Fibroblast of pulmonary artery (primary cell): ENCODE data around the gene DUSP2.

Source experiments
- DNase-seq: peaks from one replicate; pipeline ENCODE4 v3.0.0-alpha.2; 2010; ENCODE audit warnings: low read depth
- H3K4me3 ChIP-seq: replicated peaks from 2 replicates; pipeline ENCODE4 v1.5.1; 2011; ENCODE audit warnings: low read depth, mild to moderate bottlenecking, control low read depth, low read length, moderate library complexity
- TF ChIP-seq, protein P1 (sequence below): IDR thresholded peaks from 2 replicates; pipeline ENCODE4 v1.5.1; 2011; ENCODE audit warnings: mild to moderate bottlenecking, control low read depth, low read length, inconsistent platforms; ENCODE audit errors: missing control alignments

The DUSP2 gene

DNA sequence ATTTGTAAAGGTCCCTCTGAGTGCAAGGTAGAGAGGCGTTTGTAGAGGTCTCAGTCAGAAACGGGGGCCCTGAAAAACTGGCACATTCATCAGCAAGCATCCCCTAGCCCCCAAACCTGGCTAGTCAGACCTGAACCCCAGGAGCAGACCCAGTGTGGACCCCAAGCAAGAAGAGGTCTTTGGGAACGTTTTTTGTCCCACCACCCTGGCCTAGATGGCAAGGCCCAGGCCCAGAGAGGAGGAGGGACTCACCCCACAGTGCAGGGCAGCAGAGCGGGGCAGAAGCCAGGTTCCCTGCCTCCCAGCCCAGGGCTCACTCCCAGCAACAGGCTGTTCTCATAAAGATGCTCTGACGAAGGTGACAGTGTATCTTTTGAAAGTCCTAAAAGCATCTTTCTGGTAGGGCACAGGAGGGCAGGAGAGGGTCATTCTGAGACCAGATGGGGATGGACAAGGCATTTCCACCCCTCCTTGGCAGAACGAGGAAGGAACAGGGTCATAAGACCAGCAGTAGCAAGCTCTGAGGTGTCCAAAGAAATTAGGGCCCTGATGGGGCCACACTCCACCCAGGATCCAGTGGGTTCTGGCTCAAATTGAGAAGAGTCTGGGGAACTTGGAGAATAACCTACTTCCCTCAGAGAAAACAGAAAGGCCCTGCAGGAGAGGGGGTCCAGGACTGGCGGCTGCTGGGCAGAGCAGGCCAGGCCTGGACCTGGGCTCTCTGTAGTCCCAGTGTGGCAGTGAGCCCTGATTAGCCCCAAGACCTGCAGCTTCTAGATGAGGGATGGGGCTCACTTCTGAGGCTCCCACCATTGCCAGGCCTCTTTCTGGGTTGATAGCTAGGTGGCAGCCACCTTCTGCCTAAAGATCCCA is 47.1 kb downstream of the DUSP2 start:
- DNase-seq = no peak
- H3K4me3 ChIP-seq = no peak overlapping the region
- TF ChIP-seq, protein P1, sequence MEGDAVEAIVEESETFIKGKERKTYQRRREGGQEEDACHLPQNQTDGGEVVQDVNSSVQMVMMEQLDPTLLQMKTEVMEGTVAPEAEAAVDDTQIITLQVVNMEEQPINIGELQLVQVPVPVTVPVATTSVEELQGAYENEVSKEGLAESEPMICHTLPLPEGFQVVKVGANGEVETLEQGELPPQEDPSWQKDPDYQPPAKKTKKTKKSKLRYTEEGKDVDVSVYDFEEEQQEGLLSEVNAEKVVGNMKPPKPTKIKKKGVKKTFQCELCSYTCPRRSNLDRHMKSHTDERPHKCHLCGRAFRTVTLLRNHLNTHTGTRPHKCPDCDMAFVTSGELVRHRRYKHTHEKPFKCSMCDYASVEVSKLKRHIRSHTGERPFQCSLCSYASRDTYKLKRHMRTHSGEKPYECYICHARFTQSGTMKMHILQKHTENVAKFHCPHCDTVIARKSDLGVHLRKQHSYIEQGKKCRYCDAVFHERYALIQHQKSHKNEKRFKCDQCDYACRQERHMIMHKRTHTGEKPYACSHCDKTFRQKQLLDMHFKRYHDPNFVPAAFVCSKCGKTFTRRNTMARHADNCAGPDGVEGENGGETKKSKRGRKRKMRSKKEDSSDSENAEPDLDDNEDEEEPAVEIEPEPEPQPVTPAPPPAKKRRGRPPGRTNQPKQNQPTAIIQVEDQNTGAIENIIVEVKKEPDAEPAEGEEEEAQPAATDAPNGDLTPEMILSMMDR = no peak

DNA sequence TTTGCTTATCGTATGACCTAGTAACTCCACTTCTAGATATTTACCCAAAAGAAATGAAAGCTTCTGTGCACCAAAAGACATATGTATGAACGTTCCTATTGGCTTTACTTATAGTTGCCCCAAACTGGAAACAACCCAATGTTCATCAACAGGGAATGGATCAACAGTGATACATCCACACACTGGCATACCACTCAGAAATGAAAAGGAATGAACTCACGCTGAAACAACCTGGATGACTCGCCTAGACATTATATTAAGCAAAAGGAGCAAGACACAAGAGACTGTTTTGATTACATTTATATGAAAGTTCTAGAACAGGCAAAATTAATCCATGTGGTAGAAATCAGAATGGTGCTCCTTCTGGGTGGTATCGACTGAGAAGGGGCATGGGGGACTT is 47.8 kb downstream of the DUSP2 start:
- no peak overlapping the region for H3K4me3 ChIP-seq
- no peak for DNase-seq
- TF ChIP-seq, protein P1 = no peak

DNA sequence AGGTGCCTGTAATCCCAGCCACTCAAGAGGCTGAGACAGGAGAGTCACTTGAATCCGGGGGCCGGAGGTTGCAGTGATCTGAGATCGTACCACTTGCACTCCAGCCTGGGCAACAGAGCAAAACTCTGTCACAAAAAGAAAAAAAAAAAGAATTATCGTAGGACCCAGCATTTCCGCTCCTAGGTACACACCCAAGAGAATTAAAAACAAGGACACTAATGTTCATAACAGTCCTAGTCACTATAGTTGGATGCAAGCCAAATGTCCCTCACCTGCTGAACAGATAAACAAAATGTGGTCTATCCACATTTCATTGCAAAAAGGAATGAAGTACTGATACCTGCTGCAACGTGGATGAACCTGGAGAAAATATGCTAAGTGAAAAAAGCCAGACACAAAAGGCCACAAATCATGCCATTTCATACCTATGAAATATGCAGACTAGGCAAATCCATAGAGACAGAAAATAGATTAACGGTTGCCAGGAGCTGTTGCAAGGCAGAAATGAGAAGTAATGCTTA is 50.1 kb downstream of the DUSP2 start:
- TF ChIP-seq, protein P1 = no peak
- no peak for DNase-seq
- H3K4me3 ChIP-seq = no peak overlapping the region

GRCh38 chr2:96093528-96093927 is 51.7 kb downstream of the DUSP2 start:
- DNase-seq = no peak
- no peak overlapping the region for H3K4me3 ChIP-seq
- TF ChIP-seq, protein P1 = no peak
